ENCODE data around the gene NKD2.

Gene NKD2

DNA sequence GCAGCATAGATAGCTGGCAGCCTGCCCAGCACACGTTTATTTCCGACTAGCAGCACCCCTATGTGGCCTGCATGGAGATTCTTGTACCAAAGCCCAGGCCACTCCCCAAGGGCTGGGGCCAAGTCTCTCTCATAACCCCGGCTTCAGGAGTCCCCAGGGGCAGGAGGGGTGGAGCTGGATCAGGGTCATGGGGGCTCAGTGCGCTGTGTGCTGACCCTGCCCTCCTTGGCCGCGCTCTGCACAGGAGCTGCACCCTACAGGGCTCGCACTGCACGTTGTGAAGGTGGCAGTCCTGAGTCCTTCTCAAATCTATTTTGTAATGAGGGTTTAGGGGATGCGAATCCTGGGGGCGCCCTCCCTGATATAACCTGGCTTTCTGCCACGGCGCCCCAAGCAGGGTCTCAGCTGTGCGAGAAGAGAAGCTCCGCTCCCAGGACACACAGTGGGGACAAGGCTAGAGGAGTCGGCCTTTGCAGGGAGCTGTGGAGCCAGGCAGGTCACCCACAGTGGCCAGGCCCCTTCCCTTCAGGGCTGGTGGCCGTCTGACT lies 28.6 kb downstream of the NKD2 start:
- DNase-seq (ENCODE audit: extremely low read depth, insufficient read length): no peak
- H3K4me3 ChIP-seq (replicated peaks; ENCODE audit: low read depth, low read length): no peak overlapping the region
- no peaks in the 10 kb centered on the region for H3K36me3 ChIP-seq (ENCODE audit: control insufficient read depth, insufficient read depth, low read length)
- no peaks in the 10 kb centered on the region for H3K27me3 ChIP-seq (replicated peaks; ENCODE audit: control insufficient read depth, insufficient read depth, low read length)
- TF ChIP-seq, protein P1, sequence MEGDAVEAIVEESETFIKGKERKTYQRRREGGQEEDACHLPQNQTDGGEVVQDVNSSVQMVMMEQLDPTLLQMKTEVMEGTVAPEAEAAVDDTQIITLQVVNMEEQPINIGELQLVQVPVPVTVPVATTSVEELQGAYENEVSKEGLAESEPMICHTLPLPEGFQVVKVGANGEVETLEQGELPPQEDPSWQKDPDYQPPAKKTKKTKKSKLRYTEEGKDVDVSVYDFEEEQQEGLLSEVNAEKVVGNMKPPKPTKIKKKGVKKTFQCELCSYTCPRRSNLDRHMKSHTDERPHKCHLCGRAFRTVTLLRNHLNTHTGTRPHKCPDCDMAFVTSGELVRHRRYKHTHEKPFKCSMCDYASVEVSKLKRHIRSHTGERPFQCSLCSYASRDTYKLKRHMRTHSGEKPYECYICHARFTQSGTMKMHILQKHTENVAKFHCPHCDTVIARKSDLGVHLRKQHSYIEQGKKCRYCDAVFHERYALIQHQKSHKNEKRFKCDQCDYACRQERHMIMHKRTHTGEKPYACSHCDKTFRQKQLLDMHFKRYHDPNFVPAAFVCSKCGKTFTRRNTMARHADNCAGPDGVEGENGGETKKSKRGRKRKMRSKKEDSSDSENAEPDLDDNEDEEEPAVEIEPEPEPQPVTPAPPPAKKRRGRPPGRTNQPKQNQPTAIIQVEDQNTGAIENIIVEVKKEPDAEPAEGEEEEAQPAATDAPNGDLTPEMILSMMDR (IDR thresholded peaks at IDR 0.05; ENCODE audit: insufficient read depth, low read length, poor library complexity, severe bottlenecking): no peak

DNA sequence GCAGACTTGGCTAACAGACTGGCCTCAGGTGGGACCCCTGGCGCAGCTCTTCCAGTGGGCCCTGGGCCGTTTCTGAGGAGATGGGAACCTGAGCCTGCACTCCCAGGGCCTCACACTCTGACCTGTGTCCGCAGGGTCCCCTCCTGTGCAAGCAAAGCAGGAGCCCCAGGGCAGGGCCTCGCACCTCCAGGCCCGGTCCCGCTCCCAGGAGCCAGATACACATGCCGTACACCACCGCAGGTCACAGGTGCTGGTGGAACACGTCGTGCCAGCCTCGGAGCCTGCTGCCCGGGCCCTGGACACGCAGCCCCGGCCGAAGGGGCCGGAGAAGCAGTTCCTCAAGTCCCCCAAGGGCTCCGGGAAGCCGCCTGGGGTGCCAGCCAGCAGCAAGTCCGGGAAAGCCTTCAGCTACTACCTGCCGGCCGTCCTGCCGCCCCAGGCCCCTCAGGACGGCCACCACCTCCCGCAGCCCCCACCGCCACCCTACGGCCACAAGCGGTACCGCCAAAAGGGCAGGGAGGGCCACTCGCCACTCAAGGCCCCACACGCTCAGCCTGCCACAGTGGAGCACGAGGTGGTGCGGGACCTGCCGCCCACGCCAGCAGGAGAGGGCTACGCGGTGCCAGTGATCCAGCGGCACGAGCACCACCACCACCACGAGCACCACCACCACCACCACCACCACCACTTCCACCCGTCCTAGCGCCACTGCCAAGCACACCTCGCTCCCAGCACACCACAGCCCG lies 29.2 kb downstream of the NKD2 start:
- no peaks in the 10 kb centered on the region for H3K36me3 ChIP-seq (ENCODE audit: control insufficient read depth, insufficient read depth, low read length)
- no peak for DNase-seq (ENCODE audit: extremely low read depth, insufficient read length)
- no peaks in the 10 kb centered on the region for H3K27me3 ChIP-seq (replicated peaks; ENCODE audit: control insufficient read depth, insufficient read depth, low read length)
- TF ChIP-seq, protein P1 (IDR thresholded peaks at IDR 0.05; ENCODE audit: insufficient read depth, low read length, poor library complexity, severe bottlenecking): no peak
- H3K4me3 ChIP-seq (replicated peaks; ENCODE audit: low read depth, low read length): no peak overlapping the region

DNA sequence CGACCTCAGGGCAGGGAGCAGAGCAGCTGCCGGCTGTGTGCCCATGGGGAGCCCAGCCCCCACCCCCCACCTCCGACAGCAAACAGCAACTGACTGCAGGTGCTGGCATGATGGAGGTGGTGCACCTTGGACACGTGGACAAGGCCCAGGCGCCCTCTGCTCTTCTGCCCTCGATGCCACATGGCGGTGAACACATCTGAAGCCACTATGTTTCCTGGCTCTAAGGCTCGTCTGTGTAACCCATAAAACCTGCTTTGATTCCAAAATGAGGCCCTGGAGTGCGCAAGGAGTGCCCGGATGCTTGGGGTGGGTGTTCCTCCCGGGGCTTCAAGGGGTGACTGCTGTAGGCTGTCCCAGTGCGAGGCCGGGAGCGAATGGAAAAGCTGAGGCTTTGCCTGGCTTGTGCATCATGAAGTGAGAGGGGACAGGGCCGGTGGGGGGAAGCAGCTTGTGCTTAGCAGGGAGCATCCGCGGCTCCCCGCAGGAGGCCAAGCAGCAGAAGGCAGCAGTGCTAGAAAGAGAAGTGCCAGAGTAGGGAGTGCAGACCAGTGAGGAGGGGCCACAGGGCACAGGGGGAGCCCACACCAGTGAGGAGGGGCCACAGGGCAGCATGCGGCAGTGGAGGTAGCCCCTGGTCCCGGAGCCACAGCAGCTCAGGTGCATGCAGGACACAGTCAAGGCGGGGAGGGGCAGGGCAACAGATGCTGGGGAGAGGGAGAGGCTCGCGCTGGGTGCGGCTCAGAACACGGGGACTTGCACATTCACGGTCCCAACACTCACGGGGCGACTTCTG lies 30.0 kb downstream of the NKD2 start:
- TF ChIP-seq, protein P1 (IDR thresholded peaks at IDR 0.05; ENCODE audit: insufficient read depth, low read length, poor library complexity, severe bottlenecking): no peak
- H3K36me3 ChIP-seq (ENCODE audit: control insufficient read depth, insufficient read depth, low read length): no peaks in the 10 kb centered on the region
- no peaks in the 10 kb centered on the region for H3K27me3 ChIP-seq (replicated peaks; ENCODE audit: control insufficient read depth, insufficient read depth, low read length)
- DNase-seq (ENCODE audit: extremely low read depth, insufficient read length): no peak
- H3K4me3 ChIP-seq (replicated peaks; ENCODE audit: low read depth, low read length): no peak overlapping the region

DNA sequence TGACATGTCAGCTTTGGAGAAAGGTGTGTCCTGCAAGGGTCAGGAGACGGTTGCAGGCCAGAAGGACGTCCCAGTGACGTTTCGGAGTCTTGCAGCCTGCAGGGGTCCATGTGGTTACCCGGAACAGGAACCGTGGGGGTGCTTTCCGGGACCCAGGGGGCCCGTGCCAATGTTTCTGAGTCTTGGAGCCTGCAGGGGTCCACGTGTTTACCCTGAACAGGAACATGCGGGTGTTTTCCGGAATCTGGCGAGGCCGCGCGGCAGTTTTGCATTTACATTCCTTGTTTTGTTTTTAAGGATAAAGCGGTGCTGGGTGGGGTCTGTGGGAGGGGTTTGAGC lies 30.6 kb downstream of the NKD2 start:
- Histone ChIP-seq H3K4me3 (replicated peaks; ENCODE audit: low read depth, low read length) (no peak overlapping the region), H3K36me3 (ENCODE audit: control insufficient read depth, insufficient read depth, low read length) (no peaks in the 10 kb centered on the region), H3K27me3 (replicated peaks; ENCODE audit: control insufficient read depth, insufficient read depth, low read length) (no peaks in the 10 kb centered on the region)
- TF ChIP-seq, protein P1 (IDR thresholded peaks at IDR 0.05; ENCODE audit: insufficient read depth, low read length, poor library complexity, severe bottlenecking): no peak
- DNase-seq (ENCODE audit: extremely low read depth, insufficient read length): no peak

DNA sequence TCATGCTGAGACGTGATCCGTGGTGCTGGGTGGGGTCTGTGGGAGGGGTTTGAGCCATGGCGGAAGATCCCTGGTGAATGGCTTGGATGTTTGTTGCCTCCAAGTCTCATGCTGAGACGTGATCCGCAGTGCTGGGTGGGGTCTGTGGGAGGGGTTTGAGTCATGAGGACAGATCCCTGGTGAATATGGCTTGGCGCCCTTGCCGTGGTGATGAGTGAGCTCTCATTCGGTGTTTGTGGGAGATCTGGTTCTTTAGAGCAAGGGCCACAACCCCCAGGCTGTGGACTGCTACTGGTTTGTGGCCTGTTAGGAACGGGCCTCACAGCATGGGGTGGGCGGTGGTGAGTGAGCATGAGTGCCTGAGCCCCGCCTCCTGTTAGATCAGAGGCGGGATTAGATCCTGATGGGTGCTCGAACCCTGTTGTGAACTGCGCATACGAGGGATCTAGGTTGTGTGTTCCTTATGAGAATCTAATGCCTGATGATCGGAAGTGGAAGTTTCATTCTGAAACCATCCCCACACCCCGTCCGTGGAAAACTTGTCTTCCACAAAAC lies 31.2 kb downstream of the NKD2 start:
- no peak for DNase-seq (ENCODE audit: extremely low read depth, insufficient read length)
- TF ChIP-seq, protein P1 (IDR thresholded peaks at IDR 0.05; ENCODE audit: insufficient read depth, low read length, poor library complexity, severe bottlenecking): no peak

More for the DNA sequence above, 31.2 kb downstream of the NKD2 start:
- H3K36me3 ChIP-seq (ENCODE audit: control insufficient read depth, insufficient read depth, low read length): no peaks in the 10 kb centered on the region
- H3K4me3 ChIP-seq (replicated peaks; ENCODE audit: low read depth, low read length): no peak overlapping the region
- H3K27me3 ChIP-seq (replicated peaks; ENCODE audit: control insufficient read depth, insufficient read depth, low read length): no peaks in the 10 kb centered on the region

Measured in GM06990 (cell line).